D721Med (cell line): ENCODE data around the gene GRAMD1A.
"Not testable (repeated sequence)": the region's sequence is repeated elsewhere in the genome, so short reads cannot be mapped to it uniquely, and the experiment has no call there.

ENCODE experiments used
- DNase-seq: peaks from one replicate; pipeline ENCODE4 v3.0.0; 2011; ENCODE audit warnings: low spot score; ENCODE audit not compliant: insufficient read length
- FAIRE-seq: peaks from 2 replicates; lab custom pipeline; 2011; peaks lifted over from hg19 to GRCh38; lab: Jason Lieb, UNC
- TF ChIP-seq, protein P1 (sequence below): IDR thresholded peaks from 2 replicates; pipeline ENCODE4 v1.5.1; 2012; ENCODE audit warnings: mild to moderate bottlenecking, control low read depth; ENCODE audit not compliant: insufficient read depth; ENCODE audit errors: missing control alignments

GRAMD1A gene

DNA sequence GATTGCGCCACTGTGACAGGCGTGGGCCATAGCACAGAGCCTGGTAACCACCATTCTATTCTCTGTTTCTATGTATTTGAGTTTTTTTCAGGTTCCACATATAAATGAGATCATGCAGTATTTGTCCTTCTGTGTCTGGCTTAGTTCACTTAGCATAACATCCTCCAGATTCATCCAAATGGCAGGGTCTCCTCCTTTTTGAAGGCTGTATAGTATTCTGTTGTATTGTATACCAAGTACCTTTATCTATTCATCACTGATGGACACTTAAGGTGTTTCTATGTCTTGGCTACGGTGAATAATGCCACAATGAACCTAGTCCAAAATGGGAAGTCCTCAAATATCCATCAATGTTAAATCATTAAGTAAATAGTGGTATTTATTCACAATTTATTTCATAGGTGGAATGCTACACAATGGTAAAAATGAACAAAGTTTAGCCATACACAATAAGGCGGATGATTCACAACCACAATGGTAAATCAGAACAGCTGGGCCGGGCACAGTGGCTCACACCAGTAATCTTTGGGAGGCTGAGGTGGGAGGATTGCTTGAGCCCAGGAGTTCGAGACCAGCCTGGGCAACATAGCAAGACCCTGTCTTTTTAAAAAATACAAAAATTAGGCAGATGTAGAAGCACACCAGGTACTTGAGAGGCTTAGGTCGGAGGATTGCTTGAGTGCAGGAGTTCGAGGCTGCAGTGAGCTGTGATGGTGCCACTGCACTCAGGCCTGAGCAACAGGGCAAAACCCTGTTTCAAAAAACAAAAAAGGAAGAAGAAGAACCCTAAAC is 8.4 kb upstream of the GRAMD1A start:
- no peak for FAIRE-seq
- TF ChIP-seq, protein P1, sequence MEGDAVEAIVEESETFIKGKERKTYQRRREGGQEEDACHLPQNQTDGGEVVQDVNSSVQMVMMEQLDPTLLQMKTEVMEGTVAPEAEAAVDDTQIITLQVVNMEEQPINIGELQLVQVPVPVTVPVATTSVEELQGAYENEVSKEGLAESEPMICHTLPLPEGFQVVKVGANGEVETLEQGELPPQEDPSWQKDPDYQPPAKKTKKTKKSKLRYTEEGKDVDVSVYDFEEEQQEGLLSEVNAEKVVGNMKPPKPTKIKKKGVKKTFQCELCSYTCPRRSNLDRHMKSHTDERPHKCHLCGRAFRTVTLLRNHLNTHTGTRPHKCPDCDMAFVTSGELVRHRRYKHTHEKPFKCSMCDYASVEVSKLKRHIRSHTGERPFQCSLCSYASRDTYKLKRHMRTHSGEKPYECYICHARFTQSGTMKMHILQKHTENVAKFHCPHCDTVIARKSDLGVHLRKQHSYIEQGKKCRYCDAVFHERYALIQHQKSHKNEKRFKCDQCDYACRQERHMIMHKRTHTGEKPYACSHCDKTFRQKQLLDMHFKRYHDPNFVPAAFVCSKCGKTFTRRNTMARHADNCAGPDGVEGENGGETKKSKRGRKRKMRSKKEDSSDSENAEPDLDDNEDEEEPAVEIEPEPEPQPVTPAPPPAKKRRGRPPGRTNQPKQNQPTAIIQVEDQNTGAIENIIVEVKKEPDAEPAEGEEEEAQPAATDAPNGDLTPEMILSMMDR: no peak

DNA sequence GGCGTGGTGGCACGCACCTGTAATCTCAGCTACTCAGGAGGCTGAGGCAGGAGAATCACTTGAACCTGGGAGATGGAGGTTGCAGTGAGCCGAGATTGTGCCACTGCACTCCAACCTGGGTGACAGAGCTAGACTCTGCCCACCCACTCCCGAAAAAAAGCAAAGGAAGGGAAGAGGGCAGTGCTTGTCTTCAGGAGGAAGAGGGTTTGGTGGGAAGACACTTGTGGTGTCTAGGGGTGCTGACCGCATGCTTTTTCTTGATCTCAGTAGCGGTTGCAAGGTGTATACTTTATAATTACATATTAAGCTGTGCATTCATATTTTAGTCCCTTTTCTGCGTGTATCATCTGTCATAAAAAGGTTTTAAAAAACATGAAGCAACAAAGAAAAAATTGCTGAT is 7.5 kb upstream of the GRAMD1A start:
- FAIRE-seq, DNase-seq: not testable (repeated sequence)

More for the DNA sequence above, 8.4 kb upstream of the GRAMD1A start:
- no peak for DNase-seq

DNA sequence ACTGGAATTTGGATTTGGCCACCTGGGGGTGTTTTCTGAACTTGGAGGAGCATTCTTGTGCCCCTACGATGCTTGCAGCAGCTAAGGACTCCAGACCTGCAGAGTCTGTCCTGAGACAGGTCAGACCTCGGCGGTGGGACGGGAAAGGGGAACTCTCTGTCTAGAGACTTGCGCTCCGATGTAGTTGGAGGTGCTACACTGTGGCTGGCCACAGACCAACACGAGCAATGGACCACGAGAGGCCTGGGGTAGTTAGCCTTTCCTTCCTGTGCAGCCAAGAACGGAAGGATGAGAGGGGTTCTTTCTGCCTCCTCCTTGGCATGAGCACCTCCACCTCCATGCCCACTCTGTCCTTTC is 5.9 kb upstream of the GRAMD1A start:
- TF ChIP-seq, protein P1: no peak
- no peak for FAIRE-seq
- DNase-seq: no peak

DNA sequence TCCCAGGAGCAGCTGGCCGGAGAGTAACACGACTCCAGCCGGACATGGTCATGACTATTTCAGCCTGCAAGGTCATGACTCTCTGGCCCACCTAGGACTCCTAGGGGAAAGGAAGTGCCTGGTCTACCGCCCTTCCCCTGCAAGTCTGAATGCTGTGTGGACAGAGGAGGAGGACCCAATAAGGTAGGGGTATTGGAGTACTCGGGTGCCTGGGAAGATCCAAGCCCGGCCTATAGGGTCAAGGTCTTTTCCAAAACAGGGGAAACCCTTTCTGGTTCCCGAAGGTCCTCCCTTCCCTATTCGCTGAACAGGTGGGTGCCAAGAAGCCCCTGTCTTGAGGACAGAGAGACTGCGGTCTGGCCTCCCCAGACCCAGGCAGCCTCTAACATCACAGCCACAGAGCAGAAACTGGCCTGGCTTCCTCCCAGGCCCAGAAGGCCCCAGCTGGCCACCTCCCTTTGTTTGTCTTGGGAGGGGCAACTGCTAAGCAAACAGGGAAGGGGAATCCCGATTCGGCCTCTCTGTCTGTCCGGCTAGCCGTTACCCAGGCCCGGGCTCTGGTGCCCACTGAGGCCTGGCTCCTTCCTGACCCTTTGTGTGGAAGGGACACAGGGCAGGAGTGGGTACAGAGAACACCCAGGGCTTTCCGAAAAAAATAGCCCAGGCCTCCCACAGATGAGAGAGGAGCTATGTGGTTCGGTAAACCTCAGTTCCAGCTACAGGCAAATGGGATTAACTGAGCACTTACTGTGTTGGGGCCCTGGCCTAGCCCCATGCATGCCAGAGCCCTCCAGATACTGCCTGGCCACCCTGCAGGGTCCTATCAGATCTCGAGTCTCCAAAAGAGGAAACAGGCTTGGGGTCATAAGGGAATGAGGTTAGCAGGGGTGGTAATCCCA is 5.2 kb upstream of the GRAMD1A start:
- DNase-seq: no peak
- no peak for FAIRE-seq
- TF ChIP-seq, protein P1: no peak

DNA sequence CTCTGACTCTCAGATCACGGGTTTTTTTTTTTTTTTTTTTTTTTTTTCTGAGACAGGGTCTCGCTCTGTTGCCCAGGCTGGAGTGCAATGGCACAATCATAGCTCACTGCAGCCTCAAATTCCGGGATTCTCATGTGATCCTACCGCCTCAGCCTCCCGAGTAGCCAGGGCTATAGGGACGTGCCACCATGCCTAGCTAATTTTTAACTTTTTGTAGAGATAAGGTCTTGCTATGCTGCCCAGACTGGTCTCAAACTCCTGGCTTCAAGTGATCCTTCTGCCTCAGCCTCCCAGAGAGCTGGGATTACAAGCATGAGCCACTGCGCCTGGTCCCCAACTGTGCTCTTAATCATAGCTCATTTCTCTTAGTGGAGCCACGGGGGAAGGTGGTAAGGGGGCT is 4.6 kb upstream of the GRAMD1A start:
- TF ChIP-seq, protein P1: no peak
- no peak for FAIRE-seq

DNA sequence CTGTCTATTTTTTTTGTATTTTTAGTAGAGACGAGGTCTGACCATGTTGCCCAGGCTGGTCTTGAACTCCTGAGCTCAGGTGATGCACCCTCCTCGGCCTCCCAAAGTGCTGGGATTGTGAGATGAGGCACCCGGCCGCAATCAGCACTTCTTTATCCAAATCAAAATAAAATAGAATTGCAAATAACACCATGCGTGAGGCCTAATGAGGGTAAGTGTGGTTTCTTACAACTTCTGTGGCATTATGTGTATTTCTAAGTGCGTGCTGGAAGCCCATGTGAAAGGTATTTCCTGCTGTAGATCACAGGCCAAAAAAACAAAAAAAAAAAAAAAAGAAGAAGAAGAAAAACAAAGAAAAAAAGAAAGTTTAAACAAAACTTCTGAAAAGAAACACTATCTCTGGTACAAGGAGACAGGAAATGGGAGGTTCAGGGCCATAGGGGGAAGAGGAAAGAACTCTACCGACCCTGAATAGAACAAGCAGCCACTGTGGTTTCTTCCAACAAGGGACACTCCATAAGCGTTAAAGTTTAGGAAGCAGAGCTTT is 3.0 kb upstream of the GRAMD1A start:
- DNase-seq: no peak
- no peak for FAIRE-seq
- TF ChIP-seq, protein P1: no peak

More for the DNA sequence above, 4.6 kb upstream of the GRAMD1A start:
- DNase-seq: no peak

DNA sequence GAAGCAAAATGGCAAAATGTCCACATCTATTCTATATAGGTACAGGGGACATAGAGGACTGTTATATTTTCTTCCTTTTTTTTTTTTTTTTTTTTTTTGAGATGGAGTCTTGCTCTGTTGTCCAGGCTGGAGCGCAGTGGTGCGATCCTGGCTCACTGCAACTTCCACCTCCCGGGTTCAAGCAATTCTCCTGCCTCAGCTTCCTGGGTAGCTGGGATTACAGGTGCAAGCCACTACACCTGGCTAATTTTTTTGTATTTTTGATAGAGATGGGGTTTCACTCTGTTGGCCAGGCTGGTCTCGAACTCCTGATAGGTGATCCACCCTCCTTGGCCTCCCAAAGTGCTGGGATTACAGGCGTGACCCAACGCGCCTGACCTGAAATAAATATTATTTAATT is 1.9 kb upstream of the GRAMD1A start:
- FAIRE-seq, DNase-seq: not testable (repeated sequence)
